A549 (cell line): ENCODE measurements around the gene ASIC2. TPM values are rescaled to one million over a fixed set of nuclear protein-coding genes. Genes with fewer than 3 reads are reported as not detected.

Experiments
- ATAC-seq, 2 experiments: fragments of 200-7000 bp in 1 of 2; fragments of >200 bp in 1 of 2; cut with Nextera tagmentation in 1 of 2; cut with Tn5 transposase in 1 of 2; 3 replicates each; pipeline versions ENCODE4 v1.8.0 to v1.9.1; 2018 to 2020; ENCODE audit warnings: mild to moderate bottlenecking in 1 of 2, moderate library complexity in 1 of 2
- CTCF ChIA-PET: fragments of 300-600 bp; sonication (Branson Sonifier 250); formaldehyde crosslinking; extraction: SDS; loops from one replicate; lab custom pipeline; 2021; ENCODE audit warnings: antibody characterized with exemption, inconsistent platforms; lab: Yijun Ruan, JAX
- POLR2A ChIA-PET: fragments of 350-600 bp; formaldehyde crosslinking; extraction: SDS; loops from one replicate; lab custom pipeline; 2021; ENCODE audit warnings: antibody characterized with exemption, inconsistent platforms; lab: Yijun Ruan, JAX
- DNase-seq, 2 experiments: peaks; one replicate each; pipeline versions ENCODE4 v3.0.0 to v3.0.0-alpha.2; 2011 to 2016; ENCODE audit warnings: low read depth in 1 of 2, low spot score in 1 of 2
- FAIRE-seq: peaks from 2 replicates; lab custom pipeline; 2011; peaks lifted over from hg19 to GRCh38; lab: Jason Lieb, UNC
- H3K27ac ChIP-seq, 2 experiments: fragments of >200 bp; sonication (Bioruptor Twin); formaldehyde crosslinking; 3 replicates each; pipeline ENCODE4 v1.5.1; 2016 to 2017
- H3K4me1 ChIP-seq: fragments of >200 bp; sonication (Bioruptor Twin); formaldehyde crosslinking; 3 replicates; pipeline ENCODE4 v1.6.1; 2016
- H3K4me2 ChIP-seq: fragments of >200 bp; sonication (Bioruptor Twin); formaldehyde crosslinking; 3 replicates; pipeline ENCODE4 v1.6.1; 2016
- H3K4me3 ChIP-seq: fragments of >200 bp; sonication (Bioruptor Twin); formaldehyde crosslinking; 3 replicates; pipeline ENCODE4 v1.5.1; 2016
- H3K9me3 ChIP-seq: fragments of >200 bp; sonication (Bioruptor Twin); formaldehyde crosslinking; 3 replicates; pipeline ENCODE4 v1.6.1; 2016
- ATOH8 ChIP-seq: fragments of 250-450 bp; sonication (Bioruptor Pico); IDR thresholded peaks from 2 replicates; pipeline ENCODE4 v1.5.0; 2020; ENCODE audit warnings: low read depth, mild to moderate bottlenecking, moderate library complexity
- CBX8 ChIP-seq: fragments of 200-600 bp; sonication (generic); IDR thresholded peaks from 2 replicates; pipeline ENCODE4 v1.6.1; 2016
- CEBPB ChIP-seq, 2 experiments: fragments of >200 bp in 1 of 2; sonication (Bioruptor Twin) in 1 of 2; formaldehyde crosslinking in 1 of 2; IDR thresholded peaks; 2 replicates each; pipeline ENCODE4 v1.6.1; 2012 to 2016
- EHMT2 ChIP-seq: fragments of 200-600 bp; sonication (generic); IDR thresholded peaks from 2 replicates; pipeline ENCODE4 v1.6.1; 2016; ENCODE audit warnings: antibody characterized with exemption, low read depth, mild to moderate bottlenecking, moderate library complexity
- EP300 ChIP-seq, 2 experiments: fragments of >200 bp; sonication (Bioruptor Twin); formaldehyde crosslinking; IDR thresholded peaks; 2 replicates in 1 of 2; 3 replicates in 1 of 2; pipeline ENCODE4 v1.6.1; 2016 to 2017
- ESRRA ChIP-seq: fragments of 150-350 bp; IDR thresholded peaks from 2 replicates; pipeline ENCODE4 v1.6.1; 2014; ENCODE audit warnings: mild to moderate bottlenecking, low read length, borderline replicate concordance
- FOXS1 ChIP-seq: fragments of 250-450 bp; sonication (Bioruptor Pico); IDR thresholded peaks from 2 replicates; pipeline ENCODE4 v1.5.0; 2020; ENCODE audit warnings: mild to moderate bottlenecking, moderate library complexity
- HDAC2 ChIP-seq: fragments of 200-600 bp; sonication (generic); IDR thresholded peaks from 2 replicates; pipeline ENCODE4 v1.6.1; 2016
- HEYL ChIP-seq: fragments of 250-450 bp; sonication (Bioruptor Pico); IDR thresholded peaks from 2 replicates; pipeline ENCODE4 v1.8.0; 2021; ENCODE audit warnings: mild to moderate bottlenecking, moderate library complexity
- HOXB13 ChIP-seq: fragments of 250-450 bp; sonication (Bioruptor Pico); IDR thresholded peaks from 2 replicates; pipeline ENCODE4 v1.5.0; 2020; ENCODE audit warnings: low read depth, mild to moderate bottlenecking, moderate library complexity
- JUN ChIP-seq, 2 experiments: fragments of >200 bp; sonication (Bioruptor Twin); formaldehyde crosslinking; IDR thresholded peaks; 2 replicates in 1 of 2; 3 replicates in 1 of 2; pipeline ENCODE4 v1.6.1; 2016 to 2017
- KDM5A ChIP-seq: fragments of 200-600 bp; sonication (generic); IDR thresholded peaks from 2 replicates; pipeline ENCODE4 v1.6.1; 2016; ENCODE audit warnings: antibody characterized with exemption, mild to moderate bottlenecking
- MAX ChIP-seq: IDR thresholded peaks from 2 replicates; pipeline ENCODE4 v1.6.1; 2012
- MYC ChIP-seq: IDR thresholded peaks from 2 replicates; pipeline ENCODE4 v1.6.1; 2012; ENCODE audit warnings: mild to moderate bottlenecking, inconsistent platforms, low read length, improper control_type of control experiment, borderline replicate concordance
- NFE2L2 ChIP-seq: fragments of 150-350 bp; conservative IDR thresholded peaks from 2 replicates; pipeline ENCODE4 v1.6.1; 2014; ENCODE audit warnings: low read length
- POLR2AphosphoS2 ChIP-seq: conservative IDR thresholded peaks from 2 replicates; pipeline ENCODE4 v1.6.1; 2012; ENCODE audit warnings: low read length, improper control_type of control experiment, inconsistent platforms
- RARB ChIP-seq: fragments of 250-450 bp; sonication (Bioruptor Pico); IDR thresholded peaks from 2 replicates; pipeline ENCODE4 v1.8.0; 2021; ENCODE audit warnings: mild to moderate bottlenecking, moderate library complexity
- REST ChIP-seq: fragments of 200-600 bp; sonication (generic); IDR thresholded peaks from 2 replicates; pipeline ENCODE4 v1.6.1; 2016; ENCODE audit warnings: antibody characterized with exemption, mild to moderate bottlenecking, moderate library complexity
- RNF2 ChIP-seq: fragments of 200-600 bp; sonication (generic); IDR thresholded peaks from 2 replicates; pipeline ENCODE4 v1.6.1; 2016; ENCODE audit warnings: low read depth, mild to moderate bottlenecking, antibody characterized with exemption, moderate library complexity, borderline replicate concordance
- SMC3 ChIP-seq: fragments of >200 bp; sonication (Bioruptor Twin); formaldehyde crosslinking; IDR thresholded peaks from 3 replicates; pipeline ENCODE4 v1.6.1; 2018; ENCODE audit warnings: inconsistent platforms
- TFCP2L1 ChIP-seq: fragments of 250-450 bp; sonication (Bioruptor Pico); IDR thresholded peaks from 2 replicates; pipeline ENCODE4 v1.5.0; 2021; ENCODE audit warnings: mild to moderate bottlenecking
- TP53 ChIP-seq: fragments of 250-450 bp; sonication (Bioruptor Pico); IDR thresholded peaks from 2 replicates; pipeline ENCODE4 v1.5.0; 2021; ENCODE audit warnings: mild to moderate bottlenecking, moderate library complexity
- WGBS: methylation state at CpG from one replicate; pipeline ENCODE4 v1.1.6; 2017; ENCODE audit errors: missing lambda C conversion rate; 5-methylcytosine and 5-hydroxymethylcytosine counted together
- polyA plus RNA-seq, 4 experiments: library from polyadenylated mRNA; depleted of rRNA in 3 of 4; stranded (reverse); fragments of >200 nt; fragmentation: RNase III in 1 of 4; extraction: RNeasy Plus Mini Kit Qiagen cat#74134 plus additional on column Dnase treatment in 1 of 4; gene quantifications; 2 replicates in 3 of 4; 3 replicates in 1 of 4; pipeline ENCODE4 v1.2.3, GENCODE V29; 2011 to 2017
- TF ChIP-seq, protein P1 (sequence below): fragments of 150-350 bp; IDR thresholded peaks from 2 replicates; pipeline ENCODE4 v1.6.1; 2014; ENCODE audit warnings: low read depth, mild to moderate bottlenecking, low read length
- TF ChIP-seq, protein P2 (sequence below): fragments of 250-450 bp; sonication (Bioruptor Pico); IDR thresholded peaks from 2 replicates; pipeline ENCODE4 v1.5.0; 2021; ENCODE audit warnings: mild to moderate bottlenecking, moderate library complexity, borderline replicate concordance

ASIC2 gene
- polyA plus RNA-seq, 2 of the 4 experiments (the other 2 are of a cell fraction), result 1.5 to 1.9 TPM

GRCh38 chr17:33284022-33284421 is 9.1 kb downstream of the ASIC2 start (continued):
- TF ChIP-seq ATOH8 (CRISPR knock-in tag), result no peak
- TF ChIP-seq MAX, result peak; percentile 81
- no peak for TF ChIP-seq ESRRA
- TF ChIP-seq, protein P1, sequence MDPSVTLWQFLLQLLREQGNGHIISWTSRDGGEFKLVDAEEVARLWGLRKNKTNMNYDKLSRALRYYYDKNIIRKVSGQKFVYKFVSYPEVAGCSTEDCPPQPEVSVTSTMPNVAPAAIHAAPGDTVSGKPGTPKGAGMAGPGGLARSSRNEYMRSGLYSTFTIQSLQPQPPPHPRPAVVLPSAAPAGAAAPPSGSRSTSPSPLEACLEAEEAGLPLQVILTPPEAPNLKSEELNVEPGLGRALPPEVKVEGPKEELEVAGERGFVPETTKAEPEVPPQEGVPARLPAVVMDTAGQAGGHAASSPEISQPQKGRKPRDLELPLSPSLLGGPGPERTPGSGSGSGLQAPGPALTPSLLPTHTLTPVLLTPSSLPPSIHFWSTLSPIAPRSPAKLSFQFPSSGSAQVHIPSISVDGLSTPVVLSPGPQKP, result no peak
- peak; percentile 41 to 84; a peak in 4 of 5 replicates for TF ChIP-seq JUN (IDR thresholded peaks at IDR 0.05)
- TF ChIP-seq EHMT2, result no peak
- TF ChIP-seq RNF2, result no peak
- no peak for TF ChIP-seq MYC
- peak; percentile 44 to 63; a peak in 2 of 5 replicates for TF ChIP-seq EP300 (IDR thresholded peaks at IDR 0.05)

DNA sequence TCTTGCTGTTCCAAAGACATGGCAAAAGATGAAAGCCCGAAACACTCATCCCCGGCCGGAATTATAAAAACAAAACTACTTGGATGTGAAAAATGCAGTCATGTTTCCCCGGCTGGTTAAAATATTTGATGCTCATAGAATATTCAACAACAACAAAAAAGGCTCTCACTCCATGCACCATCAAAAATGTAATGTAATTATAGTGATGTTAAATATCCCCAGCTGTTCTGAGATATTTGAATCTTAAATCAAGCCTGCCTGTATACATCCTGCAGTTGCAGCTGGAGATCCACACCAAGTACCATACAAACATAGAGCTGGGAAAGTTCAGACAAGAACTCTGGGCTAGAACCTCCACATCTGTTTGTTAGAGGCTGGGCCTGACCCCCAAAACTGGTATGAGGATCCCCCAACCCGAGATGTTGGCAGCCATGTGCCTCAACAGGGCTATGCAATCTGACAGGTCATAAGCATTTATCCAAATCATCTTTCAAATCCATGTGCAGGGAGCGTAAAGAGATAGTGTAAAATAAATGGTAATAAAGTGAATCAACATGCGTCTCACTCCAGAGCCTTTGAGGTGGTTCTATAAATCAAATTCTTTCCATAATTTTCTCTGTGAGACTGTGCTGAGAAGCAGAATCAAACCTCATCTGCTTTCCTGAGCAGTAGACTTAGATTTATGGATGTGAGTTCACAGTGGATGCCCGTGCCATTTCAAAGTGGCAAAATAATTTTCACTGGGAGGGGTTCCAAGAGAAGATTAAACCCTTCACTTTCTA is 12.7 kb downstream of the ASIC2 start:
- 83% methylated on average over 8 of the region's 8 CpGs for WGBS
- TF ChIP-seq NFE2L2 (no peak), KDM5A (no peak), REST (no peak), TFCP2L1 (CRISPR knock-in tag) (no peak), TP53 (CRISPR knock-in tag) (no peak), ESRRA (no peak), HOXB13 (CRISPR knock-in tag) (no peak), POLR2AphosphoS2 (no peak), HEYL (CRISPR knock-in tag) (no peak), FOXS1 (CRISPR knock-in tag) (no peak), MAX (no peak), HDAC2 (no peak), CBX8 (no peak), SMC3 (no peak), RARB (no peak), CEBPB (IDR thresholded peaks at IDR 0.05) (no peak)
- TF ChIP-seq, protein P1, result no peak
- TF ChIP-seq, protein P2, sequence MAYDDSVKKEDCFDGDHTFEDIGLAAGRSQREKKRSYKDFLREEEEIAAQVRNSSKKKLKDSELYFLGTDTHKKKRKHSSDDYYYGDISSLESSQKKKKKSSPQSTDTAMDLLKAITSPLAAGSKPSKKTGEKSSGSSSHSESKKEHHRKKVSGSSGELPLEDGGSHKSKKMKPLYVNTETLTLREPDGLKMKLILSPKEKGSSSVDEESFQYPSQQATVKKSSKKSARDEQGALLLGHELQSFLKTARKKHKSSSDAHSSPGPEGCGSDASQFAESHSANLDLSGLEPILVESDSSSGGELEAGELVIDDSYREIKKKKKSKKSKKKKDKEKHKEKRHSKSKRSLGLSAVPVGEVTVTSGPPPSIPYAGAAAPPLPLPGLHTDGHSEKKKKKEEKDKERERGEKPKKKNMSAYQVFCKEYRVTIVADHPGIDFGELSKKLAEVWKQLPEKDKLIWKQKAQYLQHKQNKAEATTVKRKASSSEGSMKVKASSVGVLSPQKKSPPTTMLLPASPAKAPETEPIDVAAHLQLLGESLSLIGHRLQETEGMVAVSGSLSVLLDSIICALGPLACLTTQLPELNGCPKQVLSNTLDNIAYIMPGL (CRISPR knock-in tag), result no peak
- TF ChIP-seq, all 56 proteins: peak for 0
- no peak overlapping the region for H3K4me3 ChIP-seq
- peaks cover 25% of the 10 kb centered on the region for H3K4me1 ChIP-seq
- DNase-seq, result no peak
- no peak for FAIRE-seq
- ChIA-PET CTCF (interaction anchor here (1.2 to 9.0 kb wide), 3 partner anchors 9 to 17 kb away, joined by 3 to 80 read pairs (median 3); partner anchors contain the start of gene ASIC2), POLR2A (no interaction called here)
- H3K9me3 ChIP-seq, result no peaks in the 10 kb centered on the region
- no peak overlapping the region for H3K4me2 ChIP-seq
- H3K27ac ChIP-seq, result no peak overlapping the region
- ATAC-seq, result no peak
